Right cardiac atrium (tissue), 5 donors: ENCODE results near the gene TEKTIP1. TPM values are rescaled to one million over a fixed set of nuclear protein-coding genes. Genes with fewer than 3 reads are reported as not detected.

Experiments
- ATAC-seq, 2 donors: fragments of 200-7000 bp; cut with Tn5 transposase; one replicate each; pipeline versions ENCODE4 v1.8.0 to v1.9.1; 2020; ENCODE audit warnings: moderate library complexity in 2 of 2, mild to moderate bottlenecking in 1 of 2
- DNase-seq, 3 donors: peaks; one replicate each; pipeline ENCODE4 v3.0.0-alpha.2; 2020
- H3K27ac ChIP-seq: one replicate; pipeline ENCODE4 v1.5.1; 2013; ENCODE audit warnings: mild to moderate bottlenecking, low read length, control low read depth, moderate library complexity
- H3K27me3 ChIP-seq: one replicate; pipeline ENCODE4 v1.6.1; 2013; ENCODE audit not compliant: control insufficient read depth, insufficient read depth
- H3K4me1 ChIP-seq: one replicate; pipeline ENCODE4 v1.6.1; 2013; ENCODE audit warnings: low read length; ENCODE audit not compliant: control insufficient read depth, insufficient read depth
- H3K4me3 ChIP-seq: one replicate; pipeline ENCODE4 v1.5.1; 2013; ENCODE audit warnings: low read length, control low read depth
- H3K9me3 ChIP-seq: one replicate; pipeline ENCODE4 v1.6.1; 2013; ENCODE audit warnings: low read length; ENCODE audit not compliant: control insufficient read depth
- WGBS: extraction: QIAGEN DNeasy Blood & Tissue Kit; methylation state at CpG from one replicate; pipeline ENCODE4 v1.1.7; 2013; 5-methylcytosine and 5-hydroxymethylcytosine counted together
- intact Hi-C, 4 donors: fragments of 100-400 bp; cut with DNase I; formaldehyde crosslinking; loops; one replicate each; pipeline versions ENCODE4 v1.11.0 to v1.14.0; 2022 to 2023
- polyA plus RNA-seq: library from polyadenylated mRNA; stranded (reverse); fragments of 200-250 nt; gene quantifications from one replicate; pipeline ENCODE4 v1.2.3, GENCODE V29; 2013
- total RNA-seq, 4 donors: library from RNA; stranded (reverse); fragmentation: NEBNext Ultra II Directional; extraction: Animal tissue kit (Norgen Biotek cat#: 25700); gene quantifications; one replicate each; pipeline ENCODE4 v1.2.1, GENCODE V29; 2021
- donor health status: healthy with polysubstance abuse.
- donor health status: DM: no; HTN: yes; CAD: no.
- donor health status: DM: no; HTN: no; CAD: no.
- donor health status: DM: no; HTN: yes; CAD: no; lungs with severe emphysema.
- donor health status: DM: yes; HTN: yes; CAD: no.

The TEKTIP1 gene
- total and polyA plus RNA-seq, 5 donors = 0.20 to 1.2 (median 0.97) TPM; not detected in 2

- H3K27ac ChIP-seq = no peak overlapping the region
- peak overlapping the region; percentile 57 for H3K4me3 ChIP-seq
- ATAC-seq = peak; percentile 96 to 98
- intact Hi-C loops = loop anchor here in 1 of 4 donors (10.0 kb wide), 1 partner anchor 53 kb away; the partner anchor contains the start of gene CACTIN
- H3K27me3 ChIP-seq = no peaks in the 10 kb centered on the region
- WGBS = 2% methylated on average over 48 of the region's 48 CpGs
- no peaks in the 10 kb centered on the region for H3K4me1 ChIP-seq
- DNase-seq = peak; percentile 100
- no peaks in the 10 kb centered on the region for H3K9me3 ChIP-seq
Measured at GRCh38 chr19:3572132-3572854, 33.3 kb downstream of the TEKTIP1 start.

GRCh38 chr19:3572855-3573161 is 33.8 kb downstream of the TEKTIP1 start, which contains the start of gene HMG20B:
TSS of gene HMG20B (plus strand) at chr19:3572944. CDS start at chr19:3573310, 366 bp downstream.
- Histone ChIP-seq H3K9me3 (no peaks in the 10 kb centered on the region), H3K4me1 (no peaks in the 10 kb centered on the region), H3K27ac (no peak within 1 kb of the TSS), H3K27me3 (no peaks in the 10 kb centered on the region), H3K4me3 (peak within 1 kb of the TSS; percentile 94)
- ATAC-seq (no peak), DNase-seq (no peak)
- under 1% methylated on average over 30 of the region's 30 CpGs for WGBS
- intact Hi-C loops = loop anchor here in 1 of 4 donors (10.0 kb wide), 1 partner anchor 52 kb away; the partner anchor contains the start of gene CACTIN

GRCh38 chr19:3573162-3573857 is 34.3 kb downstream of the TEKTIP1 start:
- 1% methylated on average over 60 of the region's 60 CpGs for WGBS
- ATAC-seq (peak; percentile 5 to 8), DNase-seq (peak in 2 of 3 donors; percentile 75 to 76)
- H3K27me3 ChIP-seq = no peaks in the 10 kb centered on the region
- H3K4me1 ChIP-seq = no peaks in the 10 kb centered on the region
- intact Hi-C loops = loop anchor here in 1 of 4 donors (10.0 kb wide), 1 partner anchor 51 kb away; the partner anchor contains the start of gene CACTIN
- H3K9me3 ChIP-seq = no peaks in the 10 kb centered on the region
- no peak overlapping the region for H3K27ac ChIP-seq
- peak overlapping the region; percentile 94 for H3K4me3 ChIP-seq

GRCh38 chr19:3573858-3574637 is 35.1 kb downstream of the TEKTIP1 start:
- Histone ChIP-seq H3K4me3 (peak overlapping the region; percentile 94), H3K27me3 (no peaks in the 10 kb centered on the region), H3K9me3 (no peaks in the 10 kb centered on the region), H3K27ac (no peak overlapping the region), H3K4me1 (no peaks in the 10 kb centered on the region)
- peak; percentile 9 to 36 for ATAC-seq
- 59% methylated on average over 55 of the region's 55 CpGs for WGBS
- intact Hi-C loops = loop anchor here in 1 of 4 donors (10.0 kb wide), 1 partner anchor 51 kb away; the partner anchor contains the start of gene CACTIN
- DNase-seq = peak; percentile 93 to 95 (median 94)

- no peak for ATAC-seq
- intact Hi-C loops = loop anchor here in 1 of 4 donors (10.0 kb wide), 1 partner anchor 50 kb away; the partner anchor contains the start of gene CACTIN
- Histone ChIP-seq H3K9me3 (no peaks in the 10 kb centered on the region), H3K27ac (no peak overlapping the region), H3K4me3 (no peak overlapping the region), H3K27me3 (no peaks in the 10 kb centered on the region), H3K4me1 (no peaks in the 10 kb centered on the region)
- DNase-seq = peak in 1 of 3 donors; percentile 57
- whole genome bisulfite sequencing = 93% methylated on average over 19 of the region's 19 CpGs
Measured at GRCh38 chr19:3575260-3575741, 36.3 kb downstream of the TEKTIP1 start.

GRCh38 chr19:3575949-3576673 is 37.1 kb downstream of the TEKTIP1 start:
- peak in 1 of 3 donors; percentile 59 for DNase-seq
- intact Hi-C loops = loop anchor here in 1 of 4 donors (10.0 kb wide), 1 partner anchor 49 kb away; the partner anchor contains the start of gene CACTIN
- no peaks in the 10 kb centered on the region for H3K9me3 ChIP-seq
- no peaks in the 10 kb centered on the region for H3K27me3 ChIP-seq
- no peak overlapping the region for H3K4me3 ChIP-seq
- H3K27ac ChIP-seq = no peak overlapping the region
- no peaks in the 10 kb centered on the region for H3K4me1 ChIP-seq
- ATAC-seq = no peak
- WGBS = 87% methylated on average over 29 of the region's 29 CpGs

- Histone ChIP-seq H3K4me1 (no peaks in the 10 kb centered on the region), H3K4me3 (no peak overlapping the region), H3K27me3 (no peaks in the 10 kb centered on the region), H3K27ac (no peak overlapping the region), H3K9me3 (no peaks in the 10 kb centered on the region)
- intact Hi-C loops = loop anchor here in 1 of 4 donors (10.0 kb wide), 1 partner anchor 48 kb away; the partner anchor contains the start of gene CACTIN
- peak; percentile 79 to 91 (median 91) for DNase-seq
- ATAC-seq = peak; percentile 21 to 24
- WGBS = 46% methylated on average over 75 of the region's 78 CpGs
Measured at GRCh38 chr19:3576696-3577443, 37.9 kb downstream of the TEKTIP1 start.

- 88% methylated on average over 60 of the region's 60 CpGs for WGBS
- no peak overlapping the region for H3K27ac ChIP-seq
- DNase-seq = peak; percentile 33 to 73 (median 61)
Measured at GRCh38 chr19:3577723-3578344, 38.9 kb downstream of the TEKTIP1 start.

GRCh38 chr19:3578390-3578789 is 39.4 kb downstream of the TEKTIP1 start:
- no peaks in the 10 kb centered on the region for H3K4me1 ChIP-seq

More at GRCh38 chr19:3577723-3578344, 38.9 kb downstream of the TEKTIP1 start:
- intact Hi-C loops = loop anchor here in 1 of 4 donors (10.0 kb wide), 1 partner anchor 47 kb away; the partner anchor contains the start of gene CACTIN
- no peaks in the 10 kb centered on the region for H3K27me3 ChIP-seq
- no peaks in the 10 kb centered on the region for H3K4me1 ChIP-seq
- H3K9me3 ChIP-seq = no peaks in the 10 kb centered on the region
- H3K4me3 ChIP-seq = no peak overlapping the region
- ATAC-seq = no peak

More at GRCh38 chr19:3578390-3578789, 39.4 kb downstream of the TEKTIP1 start:
- ATAC-seq = no peak
- WGBS = 85% methylated on average over 17 of the region's 17 CpGs
- intact Hi-C loops = loop anchor here in 1 of 4 donors (10.0 kb wide), 1 partner anchor 46 kb away; the partner anchor contains the start of gene CACTIN
- Histone ChIP-seq H3K27ac (no peak overlapping the region), H3K4me3 (no peak overlapping the region), H3K27me3 (no peaks in the 10 kb centered on the region), H3K9me3 (no peaks in the 10 kb centered on the region)
- DNase-seq = no peak
